Germinal center (tissue), 1 donor: Measurements from ENCODE around the gene PXT1.
"Not testable (repeated sequence)": the region's sequence is repeated elsewhere in the genome, so short reads cannot be mapped to it uniquely, and the experiment has no call there.

Experiments
- DNase-seq: peaks from one replicate; pipeline ENCODE4 v3.0.0; 2012; ENCODE audit warnings: mixed read lengths, low spot score

PXT1 gene

GRCh38 chr6:36443471-36444428 is 1.1 kb upstream of the PXT1 start:
- DNase-seq, result peak; percentile 34

- no peak for DNase-seq
Measured at GRCh38 chr6:36442103-36442670, 467 bp downstream of the PXT1 start.

- peak; percentile 80 for DNase-seq
Measured at GRCh38 chr6:36441307-36441894, 1.3 kb downstream of the PXT1 start.

- DNase-seq, result no peak
Measured at GRCh38 chr6:36436466-36436865, 6.2 kb downstream of the PXT1 start.

- no peak for DNase-seq
Measured at GRCh38 chr6:36432151-36432671, 10.4 kb downstream of the PXT1 start.

GRCh38 chr6:36431197-36431596 is 11.5 kb downstream of the PXT1 start:
- DNase-seq, result no peak

GRCh38 chr6:36430351-36430750 is 12.3 kb downstream of the PXT1 start:
- no peak for DNase-seq

GRCh38 chr6:36428911-36429310 is 13.7 kb downstream of the PXT1 start:
- no peak for DNase-seq

- DNase-seq, result no peak
Measured at GRCh38 chr6:36426622-36427021, 16.0 kb downstream of the PXT1 start.

GRCh38 chr6:36423101-36423824 is 19.4 kb downstream of the PXT1 start:
- DNase-seq, result peak; percentile 99

- no peak for DNase-seq
Measured at GRCh38 chr6:36422714-36423100, 19.9 kb downstream of the PXT1 start.

GRCh38 chr6:36419310-36419709 is 23.3 kb downstream of the PXT1 start:
- no peak for DNase-seq

- DNase-seq, result no peak
Measured at GRCh38 chr6:36418558-36418957, 24.1 kb downstream of the PXT1 start.

- DNase-seq, result no peak
Measured at GRCh38 chr6:36414481-36414880, 28.2 kb downstream of the PXT1 start.

- DNase-seq, result no peak
Measured at GRCh38 chr6:36413489-36414480, 28.9 kb downstream of the PXT1 start.

GRCh38 chr6:36409718-36410117 is 32.9 kb downstream of the PXT1 start:
- not testable (repeated sequence) for DNase-seq

GRCh38 chr6:36404164-36404563 is 38.5 kb downstream of the PXT1 start:
- no peak for DNase-seq

GRCh38 chr6:36402481-36402880 is 40.2 kb downstream of the PXT1 start:
- DNase-seq, result no peak

GRCh38 chr6:36399970-36400369 is 42.7 kb downstream of the PXT1 start:
- DNase-seq, result no peak

GRCh38 chr6:36392621-36393020 is 50.0 kb downstream of the PXT1 start:
- no peak for DNase-seq

- no peak for DNase-seq
Measured at GRCh38 chr6:36389353-36389752, 53.3 kb downstream of the PXT1 start.
